CD4-positive, alpha-beta T cell (primary cell): ENCODE measurements around the gene CCNB2. TPM values are rescaled to one million over a fixed set of nuclear protein-coding genes. Genes with fewer than 3 reads are reported as not detected.

Source experiments
- ATAC-seq: fragments of 200-7000 bp; cut with Tn5 transposase; one replicate; pipeline ENCODE4 v1.10.0; 2022; ENCODE audit warnings: mild to moderate bottlenecking; ENCODE audit not compliant: poor library complexity
- CTCF ChIA-PET: fragments of 350-600 bp; sonication (Branson Sonifier 250); formaldehyde crosslinking; loops from one replicate; lab custom pipeline; 2021; ENCODE audit warnings: antibody characterized with exemption, inconsistent platforms; lab: Charles Lee
- POLR2A ChIA-PET: fragments of 350-600 bp; sonication (Branson Sonifier 250); formaldehyde crosslinking; loops from one replicate; lab custom pipeline; 2021; ENCODE audit warnings: antibody characterized with exemption, inconsistent platforms; lab: Charles Lee
- DNase-seq, 14 experiments: peaks; one replicate each; pipeline ENCODE4 v3.0.0-alpha.2; 2013 to 2020; ENCODE audit warnings: mixed read lengths in 2 of 14
- H3K27ac ChIP-seq, 2 donors: one replicate each; pipeline versions ENCODE4 v1.5.1 to v1.7.0; 2013; ENCODE audit warnings: low read length in 2 of 2, low read depth in 1 of 2, mild to moderate bottlenecking in 1 of 2
- H3K27me3 ChIP-seq, 2 experiments: 1 replicate in 1 of 2; 2 replicates in 1 of 2; pipeline versions ENCODE4 v1.6.1 to v1.7.0; 2013; ENCODE audit warnings: low read length in 2 of 2, control low read depth in 1 of 2, mild to moderate bottlenecking in 1 of 2, moderate library complexity in 1 of 2; ENCODE audit not compliant: insufficient read depth in 2 of 2, control insufficient read depth in 1 of 2
- H3K36me3 ChIP-seq: one replicate; pipeline ENCODE4 v1.6.1; 2013; ENCODE audit warnings: low read length, control low read depth; ENCODE audit not compliant: insufficient read depth
- H3K4me1 ChIP-seq: one replicate; pipeline ENCODE4 v1.6.1; 2013; ENCODE audit warnings: low read length, control low read depth; ENCODE audit not compliant: insufficient read depth
- H3K4me3 ChIP-seq: one replicate; pipeline ENCODE4 v1.5.1; 2013; ENCODE audit warnings: mild to moderate bottlenecking, low read length, moderate library complexity
- H3K9me3 ChIP-seq, 2 experiments: 1 replicate in 1 of 2; 2 replicates in 1 of 2; pipeline versions ENCODE4 v1.6.1 to v1.7.0; 2013; ENCODE audit warnings: low read length in 2 of 2, mild to moderate bottlenecking in 2 of 2, control low read depth in 1 of 2, moderate library complexity in 1 of 2; ENCODE audit not compliant: control insufficient read depth in 1 of 2, insufficient read depth in 1 of 2
- H3K27ac Mint-ChIP-seq: one replicate; pipeline ENCODE4 v1.8.0; 2020; ENCODE audit warnings: mixed read lengths
- H3K27me3 Mint-ChIP-seq: one replicate; pipeline ENCODE4 v1.8.0; 2021; ENCODE audit warnings: mixed read lengths
- H3K36me3 Mint-ChIP-seq: one replicate; pipeline ENCODE4 v1.8.0; 2021; ENCODE audit warnings: low read depth, mixed read lengths
- H3K4me1 Mint-ChIP-seq: one replicate; pipeline ENCODE4 v1.8.0; 2021; ENCODE audit warnings: low read depth, mixed read lengths
- H3K4me3 Mint-ChIP-seq: one replicate; pipeline ENCODE4 v1.8.0; 2020; ENCODE audit warnings: mild to moderate bottlenecking, mixed read lengths
- H3K9me3 Mint-ChIP-seq: one replicate; pipeline ENCODE4 v1.8.0; 2020; ENCODE audit warnings: mixed read lengths
- intact Hi-C, 2 experiments: fragments of 100-400 bp; cut with DNase I in 1 of 2; cut with micrococcal nuclease in 1 of 2; formaldehyde crosslinking; loops; one replicate each; pipeline versions ENCODE4 v1.15.1 to v1.9.0; 2023 to 2025; cut with DNase I, micrococcal nuclease
- total RNA-seq, 174 experiments: library from RNA in 2 of 174; stranded (reverse) in 2 of 174; gene quantifications; one replicate each; pipeline ENCODE4 v1.2.3 and lab custom pipeline; 2021 to 2026
- TF ChIP-seq, protein P1 (sequence below): fragments of 200-600 bp; IDR thresholded peaks from one replicate; pipeline ENCODE4 v1.8.0; 2022; ENCODE audit warnings: antibody characterized with exemption, mild to moderate bottlenecking

CCNB2 gene
- total RNA-seq, 2 experiments from 2014 or later: 0.85 TPM; not detected in 1

DNA sequence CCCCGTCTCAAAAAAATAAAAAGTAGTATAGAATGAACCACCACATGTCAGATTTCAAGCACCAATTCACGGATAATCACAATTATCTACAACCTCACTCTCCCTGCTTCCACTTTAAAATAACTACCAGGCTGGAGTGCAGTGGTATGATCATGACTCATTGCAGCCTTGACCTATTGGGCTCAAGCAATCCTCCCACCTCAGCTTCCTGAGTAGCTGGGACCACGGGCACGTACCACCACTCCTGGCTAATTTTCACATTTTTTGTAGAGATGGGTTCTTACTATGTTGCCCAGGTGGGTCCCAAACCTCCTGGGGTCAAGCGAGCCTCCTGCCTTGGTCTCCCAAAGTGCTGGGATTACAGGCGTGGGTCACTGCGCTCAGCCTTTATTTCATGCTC, 63.6 kb downstream of the CCNB2 start:
- ChIA-PET CTCF (interaction anchor here (1.2 kb wide), 1 partner anchor 339 kb away, joined by 3 read pairs; no protein-coding TSS in a partner anchor), POLR2A (no interaction called here)
- ATAC-seq (no peak), DNase-seq (no peak)
- Histone ChIP-seq H3K27ac (no peak overlapping the region), H3K4me3 (no peak overlapping the region), H3K36me3 (no peaks in the 10 kb centered on the region), H3K27me3 (no peaks in the 10 kb centered on the region), H3K4me1 (no peaks in the 10 kb centered on the region), H3K9me3 (no peaks in the 10 kb centered on the region)
- no peak overlapping the region for H3K4me3 Mint-ChIP-seq
- no peaks in the 10 kb centered on the region for H3K4me1 Mint-ChIP-seq
- H3K27me3 Mint-ChIP-seq: no peaks in the 10 kb centered on the region
- no peaks in the 10 kb centered on the region for H3K36me3 Mint-ChIP-seq
- TF ChIP-seq, protein P1, sequence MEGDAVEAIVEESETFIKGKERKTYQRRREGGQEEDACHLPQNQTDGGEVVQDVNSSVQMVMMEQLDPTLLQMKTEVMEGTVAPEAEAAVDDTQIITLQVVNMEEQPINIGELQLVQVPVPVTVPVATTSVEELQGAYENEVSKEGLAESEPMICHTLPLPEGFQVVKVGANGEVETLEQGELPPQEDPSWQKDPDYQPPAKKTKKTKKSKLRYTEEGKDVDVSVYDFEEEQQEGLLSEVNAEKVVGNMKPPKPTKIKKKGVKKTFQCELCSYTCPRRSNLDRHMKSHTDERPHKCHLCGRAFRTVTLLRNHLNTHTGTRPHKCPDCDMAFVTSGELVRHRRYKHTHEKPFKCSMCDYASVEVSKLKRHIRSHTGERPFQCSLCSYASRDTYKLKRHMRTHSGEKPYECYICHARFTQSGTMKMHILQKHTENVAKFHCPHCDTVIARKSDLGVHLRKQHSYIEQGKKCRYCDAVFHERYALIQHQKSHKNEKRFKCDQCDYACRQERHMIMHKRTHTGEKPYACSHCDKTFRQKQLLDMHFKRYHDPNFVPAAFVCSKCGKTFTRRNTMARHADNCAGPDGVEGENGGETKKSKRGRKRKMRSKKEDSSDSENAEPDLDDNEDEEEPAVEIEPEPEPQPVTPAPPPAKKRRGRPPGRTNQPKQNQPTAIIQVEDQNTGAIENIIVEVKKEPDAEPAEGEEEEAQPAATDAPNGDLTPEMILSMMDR: no peak
- no peak overlapping the region for H3K27ac Mint-ChIP-seq
- no peaks in the 10 kb centered on the region for H3K9me3 Mint-ChIP-seq
- intact Hi-C loops: no loop called here

DNA sequence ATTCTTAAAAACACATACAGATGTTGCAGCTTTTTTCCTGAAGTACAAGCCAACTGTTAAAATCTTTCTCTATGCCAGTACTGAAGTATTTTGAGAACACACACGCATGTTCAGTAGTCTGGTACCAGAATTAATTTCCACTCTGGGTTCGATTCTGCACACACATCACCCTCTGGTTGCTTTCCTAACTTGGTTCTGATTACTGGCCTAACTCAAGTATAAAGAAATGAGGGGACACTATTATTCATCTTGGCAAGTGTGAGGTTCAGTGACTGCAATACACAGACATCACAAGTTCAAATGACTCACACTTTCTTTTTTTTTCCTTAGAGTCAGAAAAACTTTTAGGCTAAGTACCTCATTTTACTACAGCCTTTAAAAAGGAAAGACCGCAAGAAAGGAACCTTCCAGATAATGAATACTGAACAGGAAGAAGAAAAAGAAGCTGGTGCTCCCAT, 64.3 kb downstream of the CCNB2 start:
- Histone ChIP-seq H3K27me3 (no peaks in the 10 kb centered on the region), H3K4me1 (no peaks in the 10 kb centered on the region), H3K9me3 (no peaks in the 10 kb centered on the region), H3K4me3 (no peak overlapping the region), H3K36me3 (no peaks in the 10 kb centered on the region), H3K27ac (no peak overlapping the region)
- Mint-ChIP-seq H3K36me3 (no peaks in the 10 kb centered on the region), H3K9me3 (no peaks in the 10 kb centered on the region), H3K4me1 (no peaks in the 10 kb centered on the region), H3K27me3 (peaks cover 3% of the 10 kb centered on the region), H3K27ac (no peak overlapping the region), H3K4me3 (no peak overlapping the region)
- ChIA-PET POLR2A (no interaction called here), CTCF (interaction anchor here (1.2 kb wide), 1 partner anchor 338 kb away, joined by 3 read pairs; no protein-coding TSS in a partner anchor)
- TF ChIP-seq, protein P1: no peak
- DNase-seq: peak in 2 of 14 experiments; percentile 19 to 41
- intact Hi-C loops: no loop called here
- ATAC-seq: no peak

DNA sequence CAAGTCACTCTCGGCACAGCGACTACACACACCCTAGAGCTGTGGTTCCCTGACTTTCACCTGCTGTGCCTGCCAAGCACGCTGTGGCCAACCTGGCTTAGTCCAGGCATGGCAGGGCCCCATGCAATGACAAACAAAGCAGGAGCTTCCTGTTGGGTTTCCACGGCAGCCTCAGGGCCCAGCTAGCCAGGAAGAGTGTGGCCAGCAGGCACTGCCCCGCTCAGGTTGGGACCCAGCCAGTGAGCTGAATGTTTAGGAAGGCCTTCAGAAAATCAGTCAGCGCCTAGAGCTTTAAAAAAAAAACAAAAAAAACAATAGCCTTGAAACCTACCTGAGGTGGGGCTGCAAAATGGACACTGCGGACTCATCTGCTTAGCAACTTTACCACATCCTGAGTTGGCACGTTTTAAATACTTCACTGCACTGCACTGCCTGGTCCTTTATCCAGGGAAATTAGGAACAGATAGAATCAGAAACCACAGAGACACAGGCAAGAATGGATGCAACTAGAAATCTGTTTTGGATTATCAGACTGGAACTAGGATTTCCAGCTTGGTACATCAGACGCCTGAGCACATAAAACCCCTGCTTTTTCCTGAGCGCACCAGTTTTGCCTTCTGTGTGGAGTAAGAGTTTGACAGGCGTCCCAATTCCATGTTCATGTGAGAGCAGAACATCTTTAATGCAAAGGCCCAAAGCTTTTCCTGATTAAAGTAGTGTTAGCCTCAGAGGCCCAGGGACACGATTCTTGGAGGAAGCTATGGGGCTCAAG, 65.5 kb downstream of the CCNB2 start:
- Mint-ChIP-seq H3K4me1 (no peaks in the 10 kb centered on the region), H3K27ac (no peak overlapping the region), H3K27me3 (peaks cover 11% of the 10 kb centered on the region), H3K4me3 (no peak overlapping the region), H3K9me3 (no peaks in the 10 kb centered on the region), H3K36me3 (no peaks in the 10 kb centered on the region)
- H3K9me3 ChIP-seq: no peaks in the 10 kb centered on the region
- ChIA-PET CTCF (no interaction called here), POLR2A (no interaction called here)
- no peaks in the 10 kb centered on the region for H3K36me3 ChIP-seq
- no peak overlapping the region for H3K27ac ChIP-seq
- H3K27me3 ChIP-seq: no peaks in the 10 kb centered on the region
- no peak overlapping the region for H3K4me3 ChIP-seq
- intact Hi-C loops: loop anchor here in 1 of 2 experiments (10.0 kb wide), 1 partner anchor 324 kb away; no protein-coding TSS in a partner anchor
- no peaks in the 10 kb centered on the region for H3K4me1 ChIP-seq
- TF ChIP-seq, protein P1: no peak
- ATAC-seq (no peak), DNase-seq (no peak)
